K562 treated with DMSO at 1 percent for 12 hours (cell line): ENCODE results near the gene CDS2. TPM values are rescaled to one million over a fixed set of nuclear protein-coding genes. Genes with fewer than 3 reads are reported as not detected.

Source experiments
- total RNA-seq: library from RNA; unstranded; fragments of 300-600 nt; gene quantifications from 2 replicates; pipeline ENCODE4 v1.2.3, GENCODE V29; 2022; ENCODE audit not compliant: insufficient read depth

CDS2 gene
- 3.3 and 9.1 TPM in 2 replicates for total RNA-seq

DNA sequence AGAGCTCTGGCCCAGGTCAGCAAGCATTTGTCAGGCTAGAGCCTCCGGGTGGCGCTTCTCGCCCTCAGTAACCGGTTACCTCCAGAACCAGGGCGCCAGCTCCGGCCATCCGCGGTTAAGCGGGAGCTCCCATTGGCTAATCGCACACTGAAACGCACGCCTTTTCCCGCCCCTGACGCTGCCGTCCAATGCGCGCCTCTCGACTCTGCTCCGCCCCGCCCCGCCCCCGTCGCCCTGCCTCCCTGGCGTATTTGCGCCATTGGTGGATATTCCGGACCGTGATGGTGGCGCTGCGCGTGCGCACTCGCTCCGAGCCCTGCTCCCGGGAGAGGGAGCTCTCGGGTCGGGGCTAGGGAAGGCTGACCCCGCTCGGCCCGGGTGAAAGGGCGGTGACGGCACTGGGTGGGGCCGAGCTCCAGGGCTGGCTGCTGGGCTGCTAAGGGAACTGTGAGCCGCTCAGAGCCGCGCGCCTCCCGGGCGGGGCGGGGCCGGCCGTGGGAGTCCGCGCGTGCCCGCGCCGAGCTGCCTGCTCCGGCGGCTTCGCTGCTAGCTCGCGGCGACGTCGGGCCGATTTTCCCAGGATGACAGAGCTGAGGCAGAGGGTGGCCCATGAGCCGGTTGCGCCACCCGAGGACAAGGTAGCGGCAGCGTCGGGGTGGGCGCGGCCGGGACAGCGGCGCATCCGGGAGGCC, at the start of gene CDS2:
Gene CDS2 (plus strand): TSS at position 497 of the 692 bp plus-strand sequence. CDS start 85 bp downstream, at position 582.

DNA sequence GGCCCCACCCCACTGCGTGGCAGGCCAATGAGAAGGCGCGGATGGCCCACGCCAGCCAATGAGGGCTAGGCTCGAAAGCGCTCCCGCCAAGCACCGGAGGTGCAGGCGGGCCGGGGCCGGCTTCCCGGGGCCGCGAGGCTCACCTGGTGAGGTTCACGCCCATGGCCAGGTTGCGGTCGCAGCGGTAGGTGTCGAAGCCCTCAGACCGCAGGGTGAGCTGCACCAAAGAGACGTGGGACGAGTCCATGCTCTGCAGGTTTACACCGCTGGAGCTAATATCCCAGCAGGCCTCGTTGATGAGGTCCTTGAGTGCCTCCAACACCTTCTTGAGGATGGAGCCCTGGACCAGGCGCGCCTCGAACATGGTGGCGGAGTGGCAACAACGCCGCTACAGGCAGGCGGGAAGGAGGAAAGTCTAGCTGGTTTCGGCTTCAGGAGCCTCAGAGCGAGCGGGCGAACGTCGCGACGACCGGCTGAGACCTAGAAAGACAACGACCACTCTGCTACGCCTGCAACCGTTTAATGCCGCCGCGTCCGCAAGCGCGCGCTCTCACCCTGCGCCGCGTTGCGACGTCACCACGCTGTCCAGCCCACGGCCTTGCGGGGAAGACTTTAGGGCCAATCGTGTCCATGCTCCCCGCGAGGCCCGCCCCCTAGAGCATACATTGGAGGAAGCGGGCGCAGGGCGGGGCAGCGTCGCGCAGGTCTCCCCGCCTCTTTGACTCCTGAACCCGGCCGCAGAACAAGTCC, 7.2 kb upstream of the CDS2 start, which contains the start of gene PCNA:
Gene PCNA (minus strand): TSS at position 524 of the 750 bp plus-strand sequence. CDS start 160 bp downstream, at position 364.

Other genes starting within 250 kb of the CDS2 start
- gene SLC23A2, start 125.5 kb upstream of the CDS2 start, total RNA-seq, result 1.5 and 7.9 TPM in 2 replicates
- gene TMEM230, start 13.9 kb upstream of the CDS2 start, total RNA-seq, result 48.6 and 78.9 TPM in 2 replicates
- gene PCNA, start 7.0 kb upstream of the CDS2 start, total RNA-seq, result 215 and 286 TPM in 2 replicates
- not detected in 2 replicates for gene PROKR2, start 189.9 kb downstream of the CDS2 start, total RNA-seq